ENCODE measurements around the gene VPS45. TPM values are rescaled to one million over a fixed set of nuclear protein-coding genes. Genes with fewer than 3 reads are reported as not detected.

Gene VPS45
- total RNA-seq, 6 experiments from 2014 or later: 12.5 to 18.2 (median 14.7) TPM

DNA sequence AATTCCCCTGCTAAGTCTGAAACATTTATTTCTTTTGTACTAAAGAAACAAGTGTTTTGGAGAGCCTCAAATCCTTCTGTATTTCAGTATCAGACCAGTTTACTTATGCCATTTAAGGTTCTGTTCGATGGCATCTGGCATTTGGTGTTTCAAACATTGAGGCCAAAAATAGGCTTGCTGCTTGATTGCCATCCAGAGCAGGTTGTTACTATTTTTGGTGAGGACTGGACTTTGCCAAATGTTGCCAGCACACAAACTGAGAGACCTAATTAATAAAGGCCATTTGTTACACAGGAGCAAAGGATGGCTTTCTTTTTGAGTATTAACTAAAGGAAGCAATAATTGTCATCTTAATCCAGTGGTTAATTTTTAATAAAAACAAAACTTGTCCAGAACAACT is 26.2 kb downstream of the VPS45 start:
- no peak for DNase-seq
- Histone ChIP-seq H3K27me3 (no peaks in the 10 kb centered on the region), H3K4me3 (no peak overlapping the region), H3K4me1 (no peaks in the 10 kb centered on the region), H3K36me3 (peaks cover 0 to 32% (median 9%) of the 10 kb centered on the region in 4 donors), H3K27ac (no peak overlapping the region), H3K9me3 (no peaks in the 10 kb centered on the region)
- intact Hi-C loops (cut with DNase I): no loop called here
- TF ChIP-seq POLR2A (IDR thresholded peaks at IDR 0.05): no peak
- TF ChIP-seq, protein P1, sequence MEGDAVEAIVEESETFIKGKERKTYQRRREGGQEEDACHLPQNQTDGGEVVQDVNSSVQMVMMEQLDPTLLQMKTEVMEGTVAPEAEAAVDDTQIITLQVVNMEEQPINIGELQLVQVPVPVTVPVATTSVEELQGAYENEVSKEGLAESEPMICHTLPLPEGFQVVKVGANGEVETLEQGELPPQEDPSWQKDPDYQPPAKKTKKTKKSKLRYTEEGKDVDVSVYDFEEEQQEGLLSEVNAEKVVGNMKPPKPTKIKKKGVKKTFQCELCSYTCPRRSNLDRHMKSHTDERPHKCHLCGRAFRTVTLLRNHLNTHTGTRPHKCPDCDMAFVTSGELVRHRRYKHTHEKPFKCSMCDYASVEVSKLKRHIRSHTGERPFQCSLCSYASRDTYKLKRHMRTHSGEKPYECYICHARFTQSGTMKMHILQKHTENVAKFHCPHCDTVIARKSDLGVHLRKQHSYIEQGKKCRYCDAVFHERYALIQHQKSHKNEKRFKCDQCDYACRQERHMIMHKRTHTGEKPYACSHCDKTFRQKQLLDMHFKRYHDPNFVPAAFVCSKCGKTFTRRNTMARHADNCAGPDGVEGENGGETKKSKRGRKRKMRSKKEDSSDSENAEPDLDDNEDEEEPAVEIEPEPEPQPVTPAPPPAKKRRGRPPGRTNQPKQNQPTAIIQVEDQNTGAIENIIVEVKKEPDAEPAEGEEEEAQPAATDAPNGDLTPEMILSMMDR (IDR thresholded peaks at IDR 0.05): no peak
- ATAC-seq: no peak
- 69% methylated on average over 1 of the region's 1 CpG for WGBS (ENCODE audit: insufficient coverage, low coverage, low lambda C conversion rate, missing lambda C conversion rate)

DNA sequence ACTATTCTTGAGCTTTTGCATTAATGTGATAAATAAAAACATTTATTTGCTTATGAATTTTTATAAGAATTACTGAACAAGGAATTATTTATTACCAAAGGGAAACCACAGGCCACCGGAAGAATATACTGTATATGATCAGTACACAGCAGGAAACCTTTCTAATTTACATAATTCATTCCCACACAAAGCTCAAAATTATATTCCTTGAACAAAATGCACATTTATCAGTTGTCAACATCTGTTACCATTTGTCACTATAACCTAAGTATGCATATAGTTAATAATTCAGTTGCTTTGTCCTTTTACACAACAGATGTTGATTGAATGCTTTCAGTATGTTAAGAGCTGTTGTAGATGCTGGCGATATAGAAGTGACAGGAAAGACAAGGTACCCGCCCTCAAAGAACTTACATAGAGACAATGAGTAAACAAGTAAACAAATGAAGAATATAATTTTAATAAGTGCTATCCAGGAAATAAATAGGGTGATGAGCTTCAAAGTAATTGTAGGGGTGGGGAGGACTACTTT is 27.2 kb downstream of the VPS45 start:
- H3K4me1 ChIP-seq: no peaks in the 10 kb centered on the region
- DNase-seq (no peak), ATAC-seq (no peak)
- intact Hi-C loops (cut with DNase I): no loop called here
- 90% methylated on average over 3 of the region's 3 CpGs for WGBS (ENCODE audit: insufficient coverage, low coverage, low lambda C conversion rate, missing lambda C conversion rate)
- no peaks in the 10 kb centered on the region for H3K27me3 ChIP-seq
- H3K4me3 ChIP-seq: no peak overlapping the region
- TF ChIP-seq POLR2A (IDR thresholded peaks at IDR 0.05): no peak
- TF ChIP-seq, protein P1 (IDR thresholded peaks at IDR 0.05): no peak
- H3K9me3 ChIP-seq: no peaks in the 10 kb centered on the region
- H3K27ac ChIP-seq: no peak overlapping the region
- H3K36me3 ChIP-seq: peaks cover 0 to 32% (median 9%) of the 10 kb centered on the region in 4 donors

- WGBS (ENCODE audit: insufficient coverage, low coverage, low lambda C conversion rate, missing lambda C conversion rate): 76% methylated on average over 1 of the region's 1 CpG
Observed at GRCh38 chr1:150102986-150103385, 35.4 kb downstream of the VPS45 start.

DNA sequence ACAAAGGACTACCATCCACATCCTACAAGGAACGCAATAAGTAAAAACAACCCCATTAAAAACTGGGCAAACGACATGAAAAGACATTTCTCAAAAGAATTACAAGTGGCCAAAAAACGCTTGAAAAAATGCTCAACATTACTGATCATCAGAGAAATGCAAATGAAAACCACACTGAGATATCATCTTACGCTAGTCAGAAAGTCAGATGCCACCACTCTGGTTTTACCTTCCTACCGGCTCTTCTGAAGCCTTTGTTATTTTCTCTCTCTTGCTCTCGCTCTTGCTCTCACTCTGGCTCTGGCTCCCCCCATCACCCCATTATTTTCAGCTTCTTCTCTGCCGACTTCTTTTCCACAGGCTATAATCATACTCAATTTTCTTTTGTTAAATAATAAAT is 38.8 kb downstream of the VPS45 start:
- no peak overlapping the region for H3K27ac ChIP-seq
- no peak overlapping the region for H3K4me3 ChIP-seq
- H3K27me3 ChIP-seq: no peaks in the 10 kb centered on the region
- H3K4me1 ChIP-seq: no peaks in the 10 kb centered on the region
- 85% methylated on average over 6 of the region's 7 CpGs for WGBS (ENCODE audit: insufficient coverage, low coverage, low lambda C conversion rate, missing lambda C conversion rate)
- DNase-seq (no peak), ATAC-seq (no peak)
- no peaks in the 10 kb centered on the region for H3K9me3 ChIP-seq
- TF ChIP-seq, protein P1 (IDR thresholded peaks at IDR 0.05): no peak
- no peak for TF ChIP-seq POLR2A (IDR thresholded peaks at IDR 0.05)
- no peaks in the 10 kb centered on the region for H3K36me3 ChIP-seq
- intact Hi-C loops (cut with DNase I): no loop called here

More at GRCh38 chr1:150102986-150103385, 35.4 kb downstream of the VPS45 start:
- ATAC-seq: no peak
- Histone ChIP-seq H3K9me3 (no peaks in the 10 kb centered on the region), H3K36me3 (no peaks in the 10 kb centered on the region), H3K4me3 (no peak overlapping the region), H3K27me3 (no peaks in the 10 kb centered on the region), H3K27ac (no peak overlapping the region), H3K4me1 (no peaks in the 10 kb centered on the region)
- no peak for DNase-seq
- intact Hi-C loops (cut with DNase I): no loop called here
- TF ChIP-seq, protein P1 (IDR thresholded peaks at IDR 0.05): no peak
- TF ChIP-seq POLR2A (IDR thresholded peaks at IDR 0.05): no peak

Measured in right lobe of liver (tissue), 6 donors.